Endothelial cell of umbilical vein (primary cell): Measurements from ENCODE around the gene GABPB2. TPM values are rescaled to one million over a fixed set of nuclear protein-coding genes. Genes with fewer than 3 reads are reported as not detected.

ENCODE experiments used
- BruUV-seq: library from RNA; stranded (reverse); fragments of 400-500 nt; replicated peaks from 2 replicates; lab custom pipeline; 2021; lab: Mats Ljungman, UMichigan
- CTCF ChIA-PET: fragments of 300-600, 350-600 bp; sonication (Branson Sonifier 250); formaldehyde crosslinking; loops from one replicate; lab custom pipeline; 2021; ENCODE audit warnings: antibody characterized with exemption, inconsistent platforms; lab: Charles Lee
- POLR2A ChIA-PET: fragments of 300-600, 350-600 bp; sonication (Branson Sonifier 250); formaldehyde crosslinking; loops from one replicate; lab custom pipeline; 2021; ENCODE audit warnings: antibody characterized with exemption, inconsistent platforms; lab: Charles Lee
- DNase-seq: peaks from one replicate; pipeline ENCODE4 v3.0.0-alpha.2; 2011; ENCODE audit warnings: low read depth, low spot score
- FAIRE-seq: peaks from 2 replicates; lab custom pipeline; 2011; peaks lifted over from hg19 to GRCh38; lab: Jason Lieb, UNC
- H2AFZ ChIP-seq: 2 replicates; pipeline ENCODE4 v1.6.0; 2012; ENCODE audit warnings: low read depth, low read length, control low read depth, inconsistent platforms
- H3K27ac ChIP-seq: 2 replicates; pipeline ENCODE4 v1.5.1; 2011; ENCODE audit warnings: low read depth, mild to moderate bottlenecking, control low read depth, low read length, moderate library complexity; ENCODE audit not compliant: insufficient read depth
- H3K27me3 ChIP-seq, 2 experiments: 2 replicates each; pipeline versions ENCODE4 v1.6.0 to v1.6.1; 2011; ENCODE audit warnings: low read length in 2 of 2, mixed read lengths in 1 of 2; ENCODE audit not compliant: control insufficient read depth in 2 of 2, insufficient read depth in 2 of 2
- H3K36me3 ChIP-seq, 2 experiments: 2 replicates in 1 of 2; 3 replicates in 1 of 2; pipeline ENCODE4 v1.5.1; 2011; ENCODE audit warnings: low read length in 2 of 2, mild to moderate bottlenecking in 1 of 2, moderate library complexity in 1 of 2; ENCODE audit not compliant: control insufficient read depth in 2 of 2, insufficient read depth in 2 of 2; ENCODE audit errors: extremely low read depth in 1 of 2
- H3K4me1 ChIP-seq: 3 replicates; pipeline ENCODE4 v1.5.1; 2011; ENCODE audit warnings: mild to moderate bottlenecking, low read length; ENCODE audit not compliant: control insufficient read depth, insufficient read depth; ENCODE audit errors: extremely low read depth
- H3K4me2 ChIP-seq: 2 replicates; pipeline ENCODE4 v1.6.1; 2011; ENCODE audit warnings: low read length, control low read depth, mixed read lengths; ENCODE audit not compliant: insufficient read depth
- H3K4me3 ChIP-seq, 3 experiments: fragments of 200-600 bp in 1 of 3; sonication (generic), shearing (Covaris generic) in 1 of 3; replicated peaks in 1 of 3; 2 replicates each; pipeline ENCODE4 v1.5.1; 2011 to 2016; ENCODE audit warnings: control low read depth in 3 of 3, low read length in 3 of 3, mild to moderate bottlenecking in 2 of 3, inconsistent platforms in 1 of 3, low read depth in 1 of 3, moderate library complexity in 1 of 3; ENCODE audit not compliant: insufficient read depth in 1 of 3
- H3K79me2 ChIP-seq: 2 replicates; pipeline ENCODE4 v1.6.0; 2012; ENCODE audit warnings: low read length, inconsistent platforms; ENCODE audit not compliant: control insufficient read depth, insufficient read depth
- H3K9ac ChIP-seq: replicated peaks from 2 replicates; pipeline ENCODE3; 2011; ENCODE audit warnings: low read length, control low read depth; ENCODE audit not compliant: insufficient read depth; ENCODE audit errors: extremely low read depth
- H3K9me1 ChIP-seq: replicated peaks from 3 replicates; pipeline ENCODE4 v1.6.0; 2011; ENCODE audit warnings: mild to moderate bottlenecking, low read length; ENCODE audit not compliant: control insufficient read depth, insufficient read depth; ENCODE audit errors: extremely low read depth
- H3K9me3 ChIP-seq: replicated peaks from 2 replicates; pipeline ENCODE4 v1.5.1; 2012; ENCODE audit warnings: low read length, inconsistent platforms; ENCODE audit not compliant: control insufficient read depth, insufficient read depth
- H4K20me1 ChIP-seq: replicated peaks from 2 replicates; pipeline ENCODE3; 2011; ENCODE audit warnings: mild to moderate bottlenecking, low read length; ENCODE audit not compliant: control insufficient read depth, insufficient read depth; ENCODE audit errors: extremely low read depth
- EZH2 ChIP-seq: IDR thresholded peaks from 2 replicates; pipeline ENCODE4 v1.6.1; 2012; ENCODE audit warnings: borderline replicate concordance, low read depth, mild to moderate bottlenecking, moderate library complexity, low read length, inconsistent platforms; ENCODE audit not compliant: severe bottlenecking
- FOS ChIP-seq: IDR thresholded peaks from 2 replicates; pipeline ENCODE4 v1.6.1; 2011; ENCODE audit warnings: mild to moderate bottlenecking, low read length, moderate library complexity, borderline replicate concordance; ENCODE audit not compliant: insufficient read depth
- GATA2 ChIP-seq: IDR thresholded peaks from 2 replicates; pipeline ENCODE4 v1.7.0; 2011; ENCODE audit warnings: low read depth, mild to moderate bottlenecking, moderate library complexity, mixed read lengths, low read length; ENCODE audit not compliant: insufficient read length, insufficient read depth
- JUN ChIP-seq: IDR thresholded peaks from 2 replicates; pipeline ENCODE4 v1.6.1; 2011; ENCODE audit warnings: borderline replicate concordance, low read depth; ENCODE audit not compliant: insufficient read length, insufficient read depth
- MAX ChIP-seq: IDR thresholded peaks from 2 replicates; pipeline ENCODE4 v1.6.1; 2011; ENCODE audit not compliant: insufficient read depth, insufficient read length
- MYC ChIP-seq: IDR thresholded peaks from one replicate; pipeline ENCODE4 v1.6.1; 2011; ENCODE audit warnings: mild to moderate bottlenecking, low read depth, low read length
- POLR2A ChIP-seq: IDR thresholded peaks from 2 replicates; pipeline ENCODE4 v1.6.1; 2012; ENCODE audit warnings: low read depth, mild to moderate bottlenecking, control low read depth, low read length
- POLR2AphosphoS5 ChIP-seq: IDR thresholded peaks from 2 replicates; pipeline ENCODE4 v1.6.1; 2012; ENCODE audit warnings: low read depth, mild to moderate bottlenecking, control low read depth, low read length, moderate library complexity; ENCODE audit not compliant: insufficient read depth
- dilution Hi-C: fragments of 300-500 bp; cut with MboI; formaldehyde crosslinking; loops from one replicate; pipeline ENCODE4 v1.15.0; 2019; ENCODE audit warnings: low sequenced_read_pairs; ENCODE audit not compliant: extremely low pct_ligation_motif_present
- intact Hi-C: fragments of 100-400 bp; cut with micrococcal nuclease; formaldehyde crosslinking; loops from one replicate; pipeline ENCODE4 v1.10.0; 2022
- polyA plus RNA-seq, 4 experiments: library from polyadenylated mRNA; depleted of rRNA in 3 of 4; stranded (reverse) in 3 of 4; unstranded in 1 of 4; fragments of >200 nt; gene quantifications; 2 replicates each; pipeline versions ENCODE4 v1.2.1 to v1.2.3, GENCODE V29; 2011 to 2012; ENCODE audit warnings: missing spikeins in 1 of 4
- small RNA-seq: library from RNA; depleted of rRNA; stranded (forward); fragments of <200 nt; gene quantifications from one replicate; pipeline ENCODE3, GENCODE V24; 2012; ENCODE audit warnings: low replicate concordance, low read depth; ENCODE audit not compliant: insufficient read depth, insufficient read length
- total RNA-seq: library from RNA; stranded (reverse); gene quantifications from 2 replicates; pipeline ENCODE4 v1.2.3, GENCODE V29; 2021

Gene GABPB2
- total and polyA plus RNA-seq, 2 donors (not counting 3 experiments of a cell fraction or from before 2014, with no cell fraction given), result 2.6 to 4.3 TPM

- Histone ChIP-seq H2AFZ (no peak overlapping the region), H3K79me2 (peaks cover 11% of the 10 kb centered on the region), H3K4me1 (peaks cover 8% of the 10 kb centered on the region), H3K9ac (no peak overlapping the region), H3K4me3 (no peak overlapping the region), H3K36me3 (peaks cover 2 to 23% of the 10 kb centered on the region in 2 experiments), H3K27me3 (no peaks in the 10 kb centered on the region), H4K20me1 (no peaks in the 10 kb centered on the region), H3K4me2 (no peak overlapping the region), H3K27ac (no peak overlapping the region), H3K9me3 (no peaks in the 10 kb centered on the region), H3K9me1 (no peaks in the 10 kb centered on the region)
- dilution Hi-C loops (no loop called here), intact Hi-C loops (no loop called here)
- no TSS peak for BruUV-seq
- ChIA-PET POLR2A (interaction anchor here (0.5 to 0.7 kb wide), 2 partner anchors 16 to 66 kb away, joined by 3 to 5 read pairs; no protein-coding TSS in a partner anchor), CTCF (interaction anchor here (0.9 to 1.4 kb wide), 4 partner anchors 19 to 88 kb away, joined by 3 to 6 read pairs (median 3); partner anchors contain the start of gene VPS72)
- no peak for FAIRE-seq
- peak; percentile 24 for TF ChIP-seq POLR2AphosphoS5
- no peak for TF ChIP-seq JUN
- no peak for TF ChIP-seq MAX
- TF ChIP-seq POLR2A, result no peak
- no peak for TF ChIP-seq FOS
- TF ChIP-seq EZH2, result no peak
- TF ChIP-seq MYC, result no peak
- no peak for TF ChIP-seq GATA2
- no peak for DNase-seq
These were observed 100.6 kb downstream of the GABPB2 start for GRCh38 chr1:151171190-151171589.

Small RNAs within 50 kb of the gene (small RNA-seq; reads per million reads assigned to genes)
- gene RNU6-884P, result not detected

Other genes with a start within 250 kb of the GABPB2 start
- gene ARNT, start 194.2 kb upstream of the GABPB2 start, total RNA-seq, result 30.2 and 40.3 TPM in 2 replicates
- 24.3 and 24.8 TPM in 2 replicates for gene ARNT, start 194.2 kb upstream of the GABPB2 start, polyA plus RNA-seq
- gene CTXND2, start 183.6 kb upstream of the GABPB2 start, total RNA-seq, result not detected in 2 replicates
- gene CTXND2, start 183.6 kb upstream of the GABPB2 start, polyA plus RNA-seq, result not detected in 2 replicates
- gene SETDB1, start 144.4 kb upstream of the GABPB2 start, total RNA-seq, result 42.0 and 49.2 TPM in 2 replicates
- gene SETDB1, start 144.4 kb upstream of the GABPB2 start, polyA plus RNA-seq, result 25.1 and 25.3 TPM in 2 replicates
- 155 and 171 TPM in 2 replicates for gene CERS2, start 95.9 kb upstream of the GABPB2 start, total RNA-seq
- 143 and 158 TPM in 2 replicates for gene CERS2, start 95.9 kb upstream of the GABPB2 start, polyA plus RNA-seq
- not detected in 2 replicates for gene ANXA9, start 88.5 kb upstream of the GABPB2 start, total RNA-seq
- gene ANXA9, start 88.5 kb upstream of the GABPB2 start, polyA plus RNA-seq, result not detected in 2 replicates
- 11.7 and 12.0 TPM in 2 replicates for gene MINDY1, start 63.9 kb upstream of the GABPB2 start, total RNA-seq
- gene MINDY1, start 63.9 kb upstream of the GABPB2 start, polyA plus RNA-seq, result 15.4 and 16.1 TPM in 2 replicates
- 8.0 and 8.6 TPM in 2 replicates for gene PRUNE1, start 62.3 kb upstream of the GABPB2 start, total RNA-seq
- 17.5 and 19.3 TPM in 2 replicates for gene PRUNE1, start 62.3 kb upstream of the GABPB2 start, polyA plus RNA-seq
- gene BNIPL, start 34.2 kb upstream of the GABPB2 start, total RNA-seq, result 0.42 and 0.67 TPM in 2 replicates
- gene BNIPL, start 34.2 kb upstream of the GABPB2 start, polyA plus RNA-seq, result 0.26 and 0.41 TPM in 2 replicates
- gene C1orf56, start 23.0 kb upstream of the GABPB2 start, total RNA-seq, result 3.2 and 3.5 TPM in 2 replicates
- 3.0 and 3.6 TPM in 2 replicates for gene C1orf56, start 23.0 kb upstream of the GABPB2 start, polyA plus RNA-seq
- gene CDC42SE1, start 11.1 kb upstream of the GABPB2 start, total RNA-seq, result 85.9 and 92.7 TPM in 2 replicates
- gene CDC42SE1, start 11.1 kb upstream of the GABPB2 start, polyA plus RNA-seq, result 58.4 and 59.6 TPM in 2 replicates
- 26.5 and 38.1 TPM in 2 replicates for gene MLLT11, start 10.4 kb upstream of the GABPB2 start, total RNA-seq
- gene MLLT11, start 10.4 kb upstream of the GABPB2 start, polyA plus RNA-seq, result 24.4 and 25.2 TPM in 2 replicates
- 46.2 and 53.0 TPM in 2 replicates for gene SEMA6C, start 75.9 kb downstream of the GABPB2 start, total RNA-seq
- 66.0 and 71.9 TPM in 2 replicates for gene SEMA6C, start 75.9 kb downstream of the GABPB2 start, polyA plus RNA-seq
- gene TNFAIP8L2, start 85.9 kb downstream of the GABPB2 start, total RNA-seq, result not detected in 2 replicates
- 0.06 TPM in 1 of 2 replicates, not detected in the other for gene TNFAIP8L2, start 85.9 kb downstream of the GABPB2 start, polyA plus RNA-seq
- 6.4 and 8.2 TPM in 2 replicates for gene LYSMD1, start 95.1 kb downstream of the GABPB2 start, total RNA-seq
- gene LYSMD1, start 95.1 kb downstream of the GABPB2 start, polyA plus RNA-seq, result 1.7 and 2.1 TPM in 2 replicates
- 43.1 and 49.0 TPM in 2 replicates for gene SCNM1, start 95.4 kb downstream of the GABPB2 start, total RNA-seq
- gene SCNM1, start 95.4 kb downstream of the GABPB2 start, polyA plus RNA-seq, result 14.1 and 17.3 TPM in 2 replicates
- 1.4 TPM in 2 replicates for gene TMOD4, start 105.2 kb downstream of the GABPB2 start, total RNA-seq
- gene TMOD4, start 105.2 kb downstream of the GABPB2 start, polyA plus RNA-seq, result 0.22 TPM in 1 of 2 replicates, not detected in the other
- gene VPS72, start 119.4 kb downstream of the GABPB2 start, total RNA-seq, result 83.1 and 85.2 TPM in 2 replicates
- gene VPS72, start 119.4 kb downstream of the GABPB2 start, polyA plus RNA-seq, result 73.1 and 76.2 TPM in 2 replicates
- gene PIP5K1A, start 127.8 kb downstream of the GABPB2 start, total RNA-seq, result 72.1 and 77.0 TPM in 2 replicates
- 79.3 and 89.2 TPM in 2 replicates for gene PIP5K1A, start 127.8 kb downstream of the GABPB2 start, polyA plus RNA-seq
- gene PSMD4, start 184.0 kb downstream of the GABPB2 start, total RNA-seq, result 181 and 184 TPM in 2 replicates
- 251 and 266 TPM in 2 replicates for gene PSMD4, start 184.0 kb downstream of the GABPB2 start, polyA plus RNA-seq
- gene ZNF687, start 211.5 kb downstream of the GABPB2 start, total RNA-seq, result 15.5 and 17.9 TPM in 2 replicates
- gene ZNF687, start 211.5 kb downstream of the GABPB2 start, polyA plus RNA-seq, result 20.1 and 30.9 TPM in 2 replicates